SK-N-SH (cell line): ENCODE results near the gene ALDH5A1.

Experiments
- CHD2 ChIP-seq: fragments of 150-350 bp; IDR thresholded peaks from 2 replicates; pipeline ENCODE4 v1.6.1; 2018; ENCODE audit warnings: low read length; ENCODE audit not compliant: partially characterized antibody
- CTCF ChIP-seq: fragments of 200-600 bp; sonication (generic); IDR thresholded peaks from 2 replicates; pipeline ENCODE4 v1.6.1; 2017; ENCODE audit warnings: antibody characterized with exemption, mild to moderate bottlenecking, moderate library complexity
- ELF1 ChIP-seq: IDR thresholded peaks from 2 replicates; pipeline ENCODE4 v1.4.0; 2012
- FOXM1 ChIP-seq: IDR thresholded peaks from 2 replicates; pipeline ENCODE4 v1.4.0; 2012; ENCODE audit warnings: low read depth, mild to moderate bottlenecking
- JUND ChIP-seq: IDR thresholded peaks from 2 replicates; pipeline ENCODE4 v1.4.0; 2012
- POLR2AphosphoS5 ChIP-seq: IDR thresholded peaks from 2 replicates; pipeline ENCODE4 v1.6.1; 2012; ENCODE audit warnings: low read depth, low read length
- RAD21 ChIP-seq: IDR thresholded peaks from 2 replicates; pipeline ENCODE4 v1.6.1; 2012; ENCODE audit warnings: mild to moderate bottlenecking, low read length
- REST ChIP-seq: IDR thresholded peaks from 2 replicates; pipeline ENCODE4 v1.6.1; 2012; ENCODE audit warnings: mild to moderate bottlenecking, low read depth, low read length, moderate library complexity
- SIN3A ChIP-seq: IDR thresholded peaks from 2 replicates; pipeline ENCODE4 v1.6.1; 2012; ENCODE audit warnings: low read depth, mild to moderate bottlenecking, low read length, moderate library complexity, borderline replicate concordance
- TAF1 ChIP-seq: IDR thresholded peaks from 2 replicates; pipeline ENCODE4 v1.6.1; 2012; ENCODE audit warnings: low read depth, mild to moderate bottlenecking, low read length, moderate library complexity, borderline replicate concordance
- TEAD4 ChIP-seq: IDR thresholded peaks from 2 replicates; pipeline ENCODE4 v1.4.0; 2012; ENCODE audit warnings: mild to moderate bottlenecking, borderline replicate concordance; ENCODE audit not compliant: insufficient read depth
- TF ChIP-seq, protein P1 (sequence below): IDR thresholded peaks from 2 replicates; pipeline ENCODE4 v1.4.0; 2012; ENCODE audit warnings: low read depth
- TF ChIP-seq, protein P2 (sequence below): fragments of 150-350 bp; IDR thresholded peaks from 2 replicates; pipeline ENCODE4 v1.6.1; 2017; ENCODE audit warnings: antibody characterized with exemption, low read length, low read depth, borderline replicate concordance

DNA sequence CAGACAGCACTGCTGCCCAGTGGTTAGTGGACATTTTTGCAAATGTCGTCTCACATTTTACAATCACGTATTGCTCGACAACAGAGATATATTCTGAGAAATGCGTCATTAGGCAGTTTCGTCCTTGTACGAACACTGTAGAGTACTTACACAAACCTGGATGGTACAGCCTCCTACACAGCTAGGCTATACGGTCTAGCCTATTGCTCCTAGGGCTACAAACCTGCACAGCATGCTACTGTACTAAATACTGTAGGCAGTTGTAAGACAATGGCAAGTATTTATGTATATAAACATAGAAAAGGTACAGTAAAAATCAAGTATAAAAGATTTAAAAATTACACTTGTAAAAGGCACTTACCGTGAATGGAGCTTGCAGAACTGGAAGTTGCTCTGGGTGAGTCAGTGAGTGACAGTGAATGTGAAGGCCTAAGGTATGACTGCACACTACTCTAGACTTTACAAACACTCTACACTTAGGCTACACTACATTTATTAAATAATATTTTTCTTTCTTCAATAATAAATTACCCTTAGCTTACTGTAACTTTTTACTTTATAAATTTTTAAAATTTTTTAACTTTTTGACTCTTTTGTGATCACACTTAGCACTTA lies 43.1 kb downstream of the ALDH5A1 start:
- TF ChIP-seq CTCF (no peak), RAD21 (no peak), TAF1 (no peak), FOXM1 (no peak), CHD2 (no peak), REST (no peak), TEAD4 (no peak), SIN3A (no peak), JUND (no peak), ELF1 (no peak), POLR2AphosphoS5 (no peak)
- TF ChIP-seq, protein P1, sequence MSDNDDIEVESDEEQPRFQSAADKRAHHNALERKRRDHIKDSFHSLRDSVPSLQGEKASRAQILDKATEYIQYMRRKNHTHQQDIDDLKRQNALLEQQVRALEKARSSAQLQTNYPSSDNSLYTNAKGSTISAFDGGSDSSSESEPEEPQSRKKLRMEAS = no peak
- TF ChIP-seq, protein P2, sequence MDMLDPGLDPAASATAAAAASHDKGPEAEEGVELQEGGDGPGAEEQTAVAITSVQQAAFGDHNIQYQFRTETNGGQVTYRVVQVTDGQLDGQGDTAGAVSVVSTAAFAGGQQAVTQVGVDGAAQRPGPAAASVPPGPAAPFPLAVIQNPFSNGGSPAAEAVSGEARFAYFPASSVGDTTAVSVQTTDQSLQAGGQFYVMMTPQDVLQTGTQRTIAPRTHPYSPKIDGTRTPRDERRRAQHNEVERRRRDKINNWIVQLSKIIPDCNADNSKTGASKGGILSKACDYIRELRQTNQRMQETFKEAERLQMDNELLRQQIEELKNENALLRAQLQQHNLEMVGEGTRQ = no peak
